K562 (cell line): Measurements from ENCODE around the gene APOM. TPM values are rescaled to one million over a fixed set of nuclear protein-coding genes. Genes with fewer than 3 reads are reported as not detected.

ENCODE experiments used
- ZBTB40 ChIP-seq, 2 experiments: fragments of 450-650 bp in 1 of 2; sonication (generic) in 1 of 2; formaldehyde crosslinking in 1 of 2; IDR thresholded peaks; 2 replicates each; pipeline versions ENCODE4 v1.7.1 to v1.9.0; 2016 to 2022; ENCODE audit warnings: inconsistent platforms in 1 of 2, mild to moderate bottlenecking in 1 of 2, missing genetic modification reagents in 1 of 2
- polyA plus RNA-seq, 8 experiments: library from polyadenylated mRNA; depleted of rRNA in 4 of 8; stranded (reverse) in 5 of 8; unstranded in 3 of 8; fragments of >200 nt; fragmentation: Nextera tagmentation in 2 of 8; fragmentation: Illumina TruSeq in 1 of 8; extraction: Ambion mirVana in 2 of 8; extraction: Trizol in 1 of 8; gene quantifications; 2 replicates each; pipeline versions ENCODE4 v1.2.1 to v1.2.3, GENCODE V29; 2011 to 2014; ENCODE audit warnings: inconsistent platforms in 1 of 8, missing spikeins in 1 of 8
- total RNA-seq, 7 experiments: library from RNA; depleted of rRNA in 6 of 7; stranded (reverse); fragments of >200 nt in 6 of 7; fragmentation: Illumina TruSeq in 2 of 7; extraction: Trizol in 2 of 7; gene quantifications; 2 replicates each; pipeline versions ENCODE4 v1.2.1 to v1.2.3, GENCODE V29; 2011 to 2021; ENCODE audit warnings: low replicate concordance in 1 of 7

APOM gene
- total and polyA plus RNA-seq, 9 of the 15 experiments (the other 6 are each of a cell fraction or from before 2014, with no cell fraction given) = 5.7 to 24.3 (median 10.4) TPM

- no peak for TF ChIP-seq ZBTB40 (IDR thresholded peaks at IDR 0.05)
- no peak for TF ChIP-seq ZBTB40 (CRISPR knock-in tag; IDR thresholded peaks at IDR 0.05)
- TF ChIP-seq, all 486 proteins: peak for 3
Observed at GRCh38 chr6:31643818-31644454, 11.8 kb upstream of the APOM start (continued).
